B cell (primary cell): ENCODE data around the gene FARP1. TPM values are rescaled to one million over a fixed set of nuclear protein-coding genes. Genes with fewer than 3 reads are reported as not detected.

Experiments
- ATAC-seq: fragments of 200-7000 bp; cut with Tn5 transposase; one replicate; pipeline ENCODE4 v1.10.0; 2021; ENCODE audit warnings: low read depth, mild to moderate bottlenecking, moderate number of reproducible peaks, moderate library complexity
- CTCF ChIA-PET: fragments of 350-600 bp; sonication (Branson Sonifier 250); formaldehyde crosslinking; loops from one replicate; lab custom pipeline; 2021; ENCODE audit warnings: antibody characterized with exemption, inconsistent platforms; lab: Charles Lee
- POLR2A ChIA-PET: fragments of 350-600 bp; sonication (Branson Sonifier 250); formaldehyde crosslinking; loops from one replicate; lab custom pipeline; 2021; ENCODE audit warnings: antibody characterized with exemption; lab: Charles Lee
- DNase-seq: peaks from one replicate; pipeline ENCODE4 v3.0.0; 2013
- H2AFZ ChIP-seq: 2 replicates; pipeline ENCODE4 v1.6.1; 2012; ENCODE audit warnings: mild to moderate bottlenecking, low read depth, low read length; ENCODE audit not compliant: insufficient read depth, poor library complexity, severe bottlenecking
- H3K27ac ChIP-seq, 2 donors: 1 replicate in 1 of 2; 2 replicates in 1 of 2; pipeline ENCODE4 v1.5.1; 2012 to 2013; ENCODE audit warnings: low read length in 2 of 2, mild to moderate bottlenecking in 2 of 2, moderate library complexity in 1 of 2
- H3K27me3 ChIP-seq, 4 experiments: fragments of 200-600 bp in 1 of 4; sonication (generic) in 1 of 4; replicated peaks in 1 of 4; 1 replicate in 2 of 4; 2 replicates in 2 of 4; pipeline versions ENCODE4 v1.6.1 to v1.7.0; 2013 to 2016; ENCODE audit warnings: low read length in 3 of 4, mild to moderate bottlenecking in 2 of 4, mixed read lengths in 1 of 4, moderate library complexity in 1 of 4; ENCODE audit not compliant: insufficient read depth in 4 of 4, control insufficient read depth in 3 of 4; ENCODE audit errors: control extremely low read depth in 1 of 4
- H3K36me3 ChIP-seq, 2 experiments: replicated peaks in 1 of 2; 1 replicate in 1 of 2; 2 replicates in 1 of 2; pipeline versions ENCODE4 v1.6.1 to v1.7.1; 2013; ENCODE audit warnings: low read length in 1 of 2; ENCODE audit not compliant: insufficient read depth in 2 of 2, control insufficient read depth in 1 of 2; ENCODE audit errors: control extremely low read depth in 1 of 2, extremely low read depth in 1 of 2
- H3K4me1 ChIP-seq, 2 donors: fragments of 200-600 bp in 1 of 2; sonication (generic) in 1 of 2; 1 replicate in 1 of 2; 2 replicates in 1 of 2; pipeline versions ENCODE4 v1.5.1 to v1.6.1; 2013 to 2017; ENCODE audit warnings: low read length in 2 of 2; ENCODE audit not compliant: control insufficient read depth in 2 of 2, insufficient read depth in 2 of 2
- H3K4me2 ChIP-seq: replicated peaks from 2 replicates; pipeline ENCODE3; 2012; ENCODE audit warnings: mild to moderate bottlenecking, low read depth, low read length; ENCODE audit not compliant: poor library complexity, severe bottlenecking
- H3K4me3 ChIP-seq, 5 experiments: fragments of 200-600 bp in 1 of 5; sonication (generic) in 1 of 5; 1 replicate in 3 of 5; 2 replicates in 2 of 5; pipeline versions ENCODE4 v1.5.1 to v1.7.0; 2011 to 2016; ENCODE audit warnings: low read length in 4 of 5, mild to moderate bottlenecking in 4 of 5, low read depth in 2 of 5, control low read depth in 1 of 5, moderate library complexity in 1 of 5; ENCODE audit not compliant: insufficient read depth in 1 of 5; ENCODE audit errors: control extremely low read depth in 1 of 5, extremely low read depth in 1 of 5
- H3K79me2 ChIP-seq: fragments of 200-600 bp; sonication (generic); one replicate; pipeline ENCODE4 v1.6.0; 2016; ENCODE audit warnings: low read length; ENCODE audit not compliant: control insufficient read depth, insufficient read depth
- H3K9ac ChIP-seq: fragments of 200-600 bp; sonication (generic); 2 replicates; pipeline ENCODE4 v1.6.1; 2017; ENCODE audit warnings: mild to moderate bottlenecking, low read length, moderate library complexity
- H3K9me3 ChIP-seq, 3 donors: one replicate each; pipeline versions ENCODE4 v1.6.1 to v1.7.1; 2013; ENCODE audit warnings: low read length in 2 of 3; ENCODE audit not compliant: control insufficient read depth in 2 of 3, insufficient read depth in 1 of 3; ENCODE audit errors: control extremely low read depth in 1 of 3
- H4K20me1 ChIP-seq: 2 replicates; pipeline ENCODE4 v1.6.0; 2012; ENCODE audit warnings: mild to moderate bottlenecking, low read length; ENCODE audit not compliant: insufficient read depth, control insufficient read depth, poor library complexity, severe bottlenecking
- H3K27ac Mint-ChIP-seq: one replicate; pipeline ENCODE4 v1.8.0; 2021; ENCODE audit warnings: mixed read lengths
- H3K27me3 Mint-ChIP-seq: one replicate; pipeline ENCODE4 v1.8.0; 2021; ENCODE audit warnings: mixed read lengths
- H3K4me1 Mint-ChIP-seq: one replicate; pipeline ENCODE4 v1.8.0; 2021; ENCODE audit warnings: mixed read lengths
- H3K4me3 Mint-ChIP-seq: one replicate; pipeline ENCODE4 v1.8.0; 2021; ENCODE audit warnings: mixed read lengths
- H3K9me3 Mint-ChIP-seq: one replicate; pipeline ENCODE4 v1.8.0; 2022; ENCODE audit warnings: mixed read lengths; ENCODE audit not compliant: insufficient read depth
- EZH2 ChIP-seq: IDR thresholded peaks from 2 replicates; pipeline ENCODE4 v1.6.1; 2012; ENCODE audit warnings: borderline replicate concordance, low read depth, mild to moderate bottlenecking, moderate library complexity, low read length; ENCODE audit not compliant: insufficient read depth, poor library complexity, severe bottlenecking
- WGBS: methylation state at CpG from one replicate; pipeline ENCODE4 v1.1.5; 2013; ENCODE audit warnings: missing lambda C conversion rate; ENCODE audit not compliant: insufficient coverage; 5-methylcytosine and 5-hydroxymethylcytosine counted together
- intact Hi-C: fragments of 100-400 bp; cut with micrococcal nuclease; formaldehyde crosslinking; loops from one replicate; pipeline ENCODE4 v1.10.0; 2022
- polyA plus RNA-seq: library from polyadenylated mRNA; depleted of rRNA; stranded (reverse); fragments of >200 nt; gene quantifications from 2 replicates; pipeline ENCODE4 v1.2.3, GENCODE V29; 2012
- total RNA-seq, 2 donors: library from RNA; stranded (reverse); fragments of 120-200 nt in 1 of 2; gene quantifications; 1 replicate in 1 of 2; 2 replicates in 1 of 2; pipeline versions ENCODE4 v1.2.3 to v1.2.4, GENCODE V29; 2013 to 2022
- TF ChIP-seq, protein P1 (sequence below): fragments of 200-600 bp; IDR thresholded peaks from one replicate; pipeline ENCODE4 v1.8.0; 2022; ENCODE audit warnings: antibody characterized with exemption, mild to moderate bottlenecking

The FARP1 gene
- total and polyA plus RNA-seq, 2 donors (not counting 1 experiment from before 2014, with no cell fraction given): 0.15 to 1.5 TPM

DNA sequence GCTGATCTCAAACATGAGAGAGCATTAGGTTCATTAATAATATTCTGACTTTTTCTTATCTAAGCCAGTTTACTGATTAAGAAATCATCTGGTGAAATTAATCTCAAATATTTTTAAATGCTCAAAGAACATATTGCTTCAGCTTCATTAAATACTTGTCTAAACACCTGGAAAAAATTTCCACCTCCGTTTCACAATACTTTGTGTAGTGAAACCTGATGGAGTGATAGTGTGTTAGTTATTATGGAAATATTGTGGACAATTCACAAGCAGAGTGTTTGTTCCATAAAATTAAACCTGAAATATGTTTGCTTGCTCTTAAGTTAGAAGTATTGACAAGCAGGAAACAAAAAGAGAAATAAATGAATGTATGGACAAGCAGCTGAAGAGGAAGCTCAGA lies 91.5 kb downstream of the FARP1 start:
- Histone ChIP-seq H3K27me3 (no peaks in the 10 kb centered on the region), H3K9me3 (no peaks in the 10 kb centered on the region), H3K36me3 (no peaks in the 10 kb centered on the region), H2AFZ (no peak overlapping the region), H3K27ac (no peak overlapping the region), H3K4me1 (no peaks in the 10 kb centered on the region), H3K79me2 (no peaks in the 10 kb centered on the region), H3K9ac (no peak overlapping the region), H4K20me1 (no peaks in the 10 kb centered on the region), H3K4me2 (no peak overlapping the region), H3K4me3 (no peak overlapping the region)
- WGBS: no CpG with 5 or more reads among the region's 1 CpG
- TF ChIP-seq, protein P1, sequence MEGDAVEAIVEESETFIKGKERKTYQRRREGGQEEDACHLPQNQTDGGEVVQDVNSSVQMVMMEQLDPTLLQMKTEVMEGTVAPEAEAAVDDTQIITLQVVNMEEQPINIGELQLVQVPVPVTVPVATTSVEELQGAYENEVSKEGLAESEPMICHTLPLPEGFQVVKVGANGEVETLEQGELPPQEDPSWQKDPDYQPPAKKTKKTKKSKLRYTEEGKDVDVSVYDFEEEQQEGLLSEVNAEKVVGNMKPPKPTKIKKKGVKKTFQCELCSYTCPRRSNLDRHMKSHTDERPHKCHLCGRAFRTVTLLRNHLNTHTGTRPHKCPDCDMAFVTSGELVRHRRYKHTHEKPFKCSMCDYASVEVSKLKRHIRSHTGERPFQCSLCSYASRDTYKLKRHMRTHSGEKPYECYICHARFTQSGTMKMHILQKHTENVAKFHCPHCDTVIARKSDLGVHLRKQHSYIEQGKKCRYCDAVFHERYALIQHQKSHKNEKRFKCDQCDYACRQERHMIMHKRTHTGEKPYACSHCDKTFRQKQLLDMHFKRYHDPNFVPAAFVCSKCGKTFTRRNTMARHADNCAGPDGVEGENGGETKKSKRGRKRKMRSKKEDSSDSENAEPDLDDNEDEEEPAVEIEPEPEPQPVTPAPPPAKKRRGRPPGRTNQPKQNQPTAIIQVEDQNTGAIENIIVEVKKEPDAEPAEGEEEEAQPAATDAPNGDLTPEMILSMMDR: no peak
- no peak for TF ChIP-seq EZH2
- H3K9me3 Mint-ChIP-seq: peaks cover 2% of the 10 kb centered on the region
- intact Hi-C loops: no loop called here
- POLR2A ChIA-PET: no interaction called here
- no peaks in the 10 kb centered on the region for H3K4me1 Mint-ChIP-seq
- ATAC-seq (no peak), DNase-seq (no peak)
- H3K4me3 Mint-ChIP-seq: no peak overlapping the region
- peaks cover 7% of the 10 kb centered on the region for H3K27me3 Mint-ChIP-seq
- H3K27ac Mint-ChIP-seq: no peak overlapping the region
- CTCF ChIA-PET: no interaction called here

DNA sequence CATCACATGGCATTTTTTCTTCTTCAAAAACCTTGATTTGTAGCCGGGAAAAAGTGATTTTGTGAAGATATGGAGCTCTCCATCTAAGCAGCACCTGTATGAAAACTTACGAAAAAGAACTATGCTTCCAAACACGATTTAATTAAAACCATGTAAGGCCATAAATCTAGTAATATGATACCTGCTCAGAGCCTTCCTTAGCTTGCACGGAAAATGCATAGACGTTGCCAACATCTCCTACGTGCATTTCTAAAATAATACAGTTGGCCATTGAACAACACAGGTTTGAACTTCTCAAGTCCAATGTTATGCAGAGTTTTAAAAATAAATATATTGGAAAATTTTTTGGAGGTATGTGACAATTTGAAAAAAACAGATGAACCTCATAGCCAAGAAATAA lies 93.3 kb downstream of the FARP1 start:
- DNase-seq (no peak), ATAC-seq (no peak)
- Histone ChIP-seq H2AFZ (no peak overlapping the region), H4K20me1 (no peaks in the 10 kb centered on the region), H3K79me2 (no peaks in the 10 kb centered on the region), H3K27me3 (no peaks in the 10 kb centered on the region), H3K27ac (no peak overlapping the region), H3K4me1 (no peaks in the 10 kb centered on the region), H3K9me3 (no peaks in the 10 kb centered on the region), H3K4me3 (no peak overlapping the region), H3K9ac (no peak overlapping the region), H3K4me2 (no peak overlapping the region), H3K36me3 (no peaks in the 10 kb centered on the region)
- intact Hi-C loops: no loop called here
- H3K27me3 Mint-ChIP-seq: peaks cover 7% of the 10 kb centered on the region
- no peaks in the 10 kb centered on the region for H3K9me3 Mint-ChIP-seq
- CTCF ChIA-PET: no interaction called here
- POLR2A ChIA-PET: no interaction called here
- H3K4me1 Mint-ChIP-seq: no peaks in the 10 kb centered on the region
- 95% methylated on average over 3 of the region's 6 CpGs for WGBS
- no peak overlapping the region for H3K4me3 Mint-ChIP-seq
- no peak overlapping the region for H3K27ac Mint-ChIP-seq
- TF ChIP-seq, protein P1: no peak
- no peak for TF ChIP-seq EZH2
